Activated naive CD8-positive, alpha-beta T cell treated with anti-CD3 and anti-CD28 coated beads, Interleukin-2, amount 10 ng/mL, durations not matched to agents 7 days and 5 days (primary cell): Measurements from ENCODE around the gene UROC1. TPM values are rescaled to one million over a fixed set of nuclear protein-coding genes. Genes with fewer than 3 reads are reported as not detected.

ENCODE experiments used
- ATAC-seq: fragments of 150-1000 bp; cut with Tn5 transposase; one replicate; pipeline ENCODE4 v1.10.0; 2021; ENCODE audit warnings: low read depth, moderate library complexity
- POLR2A ChIA-PET: fragments of 350-600 bp; sonication (Branson Sonifier 250); formaldehyde crosslinking; loops from one replicate; lab custom pipeline; 2021; ENCODE audit warnings: antibody characterized with exemption; lab: Charles Lee
- DNase-seq: peaks from one replicate; pipeline ENCODE4 v3.0.0; 2021
- H3K27ac Mint-ChIP-seq: one replicate; pipeline ENCODE4 v1.8.0; 2022; ENCODE audit warnings: mild to moderate bottlenecking, mixed read lengths
- H3K27me3 Mint-ChIP-seq: one replicate; pipeline ENCODE4 v1.8.0; 2022; ENCODE audit warnings: mild to moderate bottlenecking, moderate library complexity, mixed read lengths
- H3K36me3 Mint-ChIP-seq: one replicate; pipeline ENCODE4 v1.8.0; 2021; ENCODE audit warnings: mild to moderate bottlenecking, mixed read lengths
- H3K4me1 Mint-ChIP-seq: one replicate; pipeline ENCODE4 v1.8.0; 2021; ENCODE audit warnings: mixed read lengths
- H3K4me3 Mint-ChIP-seq: one replicate; pipeline ENCODE4 v1.8.0; 2022; ENCODE audit warnings: mild to moderate bottlenecking, moderate library complexity, mixed read lengths
- H3K9me3 Mint-ChIP-seq: one replicate; pipeline ENCODE4 v1.8.0; 2021; ENCODE audit warnings: mixed read lengths
- total RNA-seq, 2 experiments: library from RNA; stranded (reverse); gene quantifications; one replicate each; pipeline ENCODE4 v1.2.3, GENCODE V29; 2021

Gene UROC1
- total RNA-seq, 2 experiments from 2014 or later = not detected

GRCh38 chr3:126465928-126466544, 51.5 kb downstream of the UROC1 start:
- Mint-ChIP-seq H3K27ac (no peak overlapping the region), H3K27me3 (no peaks in the 10 kb centered on the region), H3K4me3 (no peak overlapping the region), H3K36me3 (peaks cover 30% of the 10 kb centered on the region), H3K9me3 (no peaks in the 10 kb centered on the region), H3K4me1 (peaks cover 12% of the 10 kb centered on the region)
- DNase-seq (no peak), ATAC-seq (no peak)
- POLR2A ChIA-PET = no interaction called here

GRCh38 chr3:126464997-126465396, 52.6 kb downstream of the UROC1 start:
- Mint-ChIP-seq H3K36me3 (peaks cover 32% of the 10 kb centered on the region), H3K4me3 (no peak overlapping the region), H3K27ac (no peak overlapping the region), H3K27me3 (no peaks in the 10 kb centered on the region), H3K9me3 (no peaks in the 10 kb centered on the region), H3K4me1 (peaks cover 10% of the 10 kb centered on the region)
- DNase-seq (no peak), ATAC-seq (no peak)
- POLR2A ChIA-PET = no interaction called here

GRCh38 chr3:126464494-126464893, 53.1 kb downstream of the UROC1 start:
- Mint-ChIP-seq H3K4me3 (no peak overlapping the region), H3K27me3 (no peaks in the 10 kb centered on the region), H3K36me3 (peaks cover 27% of the 10 kb centered on the region), H3K4me1 (peaks cover 8% of the 10 kb centered on the region), H3K9me3 (no peaks in the 10 kb centered on the region), H3K27ac (no peak overlapping the region)
- POLR2A ChIA-PET = no interaction called here
- DNase-seq (no peak), ATAC-seq (no peak)

- Mint-ChIP-seq H3K9me3 (no peaks in the 10 kb centered on the region), H3K4me1 (peaks cover 4% of the 10 kb centered on the region), H3K27me3 (no peaks in the 10 kb centered on the region), H3K27ac (no peak overlapping the region), H3K36me3 (peaks cover 23% of the 10 kb centered on the region), H3K4me3 (no peak overlapping the region)
- ATAC-seq (no peak), DNase-seq (no peak)
- POLR2A ChIA-PET = no interaction called here
These were observed 53.5 kb downstream of the UROC1 start for GRCh38 chr3:126464093-126464492.

GRCh38 chr3:126463521-126463920, 54.1 kb downstream of the UROC1 start:
- POLR2A ChIA-PET = no interaction called here
- Mint-ChIP-seq H3K27me3 (no peaks in the 10 kb centered on the region), H3K9me3 (no peaks in the 10 kb centered on the region), H3K4me1 (peaks cover 3% of the 10 kb centered on the region), H3K27ac (no peak overlapping the region), H3K4me3 (no peak overlapping the region), H3K36me3 (peaks cover 21% of the 10 kb centered on the region)
- DNase-seq (no peak), ATAC-seq (no peak)

- Mint-ChIP-seq H3K9me3 (no peaks in the 10 kb centered on the region), H3K36me3 (peaks cover 20% of the 10 kb centered on the region), H3K27me3 (no peaks in the 10 kb centered on the region), H3K4me3 (no peak overlapping the region), H3K27ac (no peak overlapping the region), H3K4me1 (no peaks in the 10 kb centered on the region)
- ATAC-seq (no peak), DNase-seq (no peak)
- POLR2A ChIA-PET = no interaction called here
These were observed 56.0 kb downstream of the UROC1 start for GRCh38 chr3:126461450-126462070.

GRCh38 chr3:126460381-126460780, 57.2 kb downstream of the UROC1 start:
- Mint-ChIP-seq H3K4me3 (no peak overlapping the region), H3K36me3 (peaks cover 16% of the 10 kb centered on the region), H3K27ac (peak overlapping the region; percentile 50), H3K9me3 (no peaks in the 10 kb centered on the region), H3K4me1 (no peaks in the 10 kb centered on the region), H3K27me3 (no peaks in the 10 kb centered on the region)
- POLR2A ChIA-PET = no interaction called here
- no peak for ATAC-seq
- DNase-seq = peak; percentile 7

- no peak for ATAC-seq
- H3K27me3 Mint-ChIP-seq = no peaks in the 10 kb centered on the region
- no peak overlapping the region for H3K4me3 Mint-ChIP-seq
- H3K4me1 Mint-ChIP-seq = no peaks in the 10 kb centered on the region
- peaks cover 14% of the 10 kb centered on the region for H3K36me3 Mint-ChIP-seq
- no peak overlapping the region for H3K27ac Mint-ChIP-seq
- POLR2A ChIA-PET = no interaction called here
- no peaks in the 10 kb centered on the region for H3K9me3 Mint-ChIP-seq
- peak; percentile 1 for DNase-seq
These were observed 57.8 kb downstream of the UROC1 start for GRCh38 chr3:126459763-126460127.

GRCh38 chr3:126459111-126459762, 58.3 kb downstream of the UROC1 start:
- no peak for ATAC-seq
- no peaks in the 10 kb centered on the region for H3K4me1 Mint-ChIP-seq
- no peaks in the 10 kb centered on the region for H3K27me3 Mint-ChIP-seq
- no peak overlapping the region for H3K27ac Mint-ChIP-seq
- POLR2A ChIA-PET = no interaction called here
- DNase-seq = no peak
- H3K36me3 Mint-ChIP-seq = peaks cover 10% of the 10 kb centered on the region
- no peak overlapping the region for H3K4me3 Mint-ChIP-seq
- H3K9me3 Mint-ChIP-seq = no peaks in the 10 kb centered on the region

- Mint-ChIP-seq H3K4me3 (no peak overlapping the region), H3K36me3 (peaks cover 9% of the 10 kb centered on the region), H3K27me3 (no peaks in the 10 kb centered on the region), H3K27ac (no peak overlapping the region), H3K9me3 (no peaks in the 10 kb centered on the region), H3K4me1 (no peaks in the 10 kb centered on the region)
- DNase-seq = peak; percentile 15
- no peak for ATAC-seq
- POLR2A ChIA-PET = no interaction called here
These were observed 60.7 kb downstream of the UROC1 start for GRCh38 chr3:126456766-126457388.

- Mint-ChIP-seq H3K27ac (no peak overlapping the region), H3K9me3 (no peaks in the 10 kb centered on the region), H3K4me1 (no peaks in the 10 kb centered on the region), H3K4me3 (no peak overlapping the region), H3K27me3 (no peaks in the 10 kb centered on the region), H3K36me3 (peaks cover 9% of the 10 kb centered on the region)
- DNase-seq (no peak), ATAC-seq (no peak)
- POLR2A ChIA-PET = no interaction called here
These were observed 61.4 kb downstream of the UROC1 start for GRCh38 chr3:126456211-126456610.

- no peaks in the 10 kb centered on the region for H3K4me1 Mint-ChIP-seq
- no peak overlapping the region for H3K4me3 Mint-ChIP-seq
- no peaks in the 10 kb centered on the region for H3K9me3 Mint-ChIP-seq
- no peak for ATAC-seq
- DNase-seq = no peak
- no peak overlapping the region for H3K27ac Mint-ChIP-seq
- H3K36me3 Mint-ChIP-seq = peaks cover 5% of the 10 kb centered on the region
- POLR2A ChIA-PET = no interaction called here
- H3K27me3 Mint-ChIP-seq = no peaks in the 10 kb centered on the region
These were observed 63.0 kb downstream of the UROC1 start for GRCh38 chr3:126454437-126455198.

GRCh38 chr3:126454025-126454424, 63.5 kb downstream of the UROC1 start:
- Mint-ChIP-seq H3K4me1 (no peaks in the 10 kb centered on the region), H3K4me3 (no peak overlapping the region), H3K36me3 (peaks cover 5% of the 10 kb centered on the region), H3K27ac (no peak overlapping the region), H3K9me3 (no peaks in the 10 kb centered on the region), H3K27me3 (no peaks in the 10 kb centered on the region)
- no peak for ATAC-seq
- POLR2A ChIA-PET = interaction anchor here (0.9 kb wide), 1 partner anchor 20 kb away, joined by 3 read pairs; no protein-coding TSS in a partner anchor
- no peak for DNase-seq
